Stimulated activated CD4-positive, alpha-beta T cell treated with anti-CD3 and anti-CD28 coated beads, Interleukin-2, amount 100 ng/mL, for 24 hours (primary cell): ENCODE results near the gene DOHH.
"Not testable (repeated sequence)": the region's sequence is repeated elsewhere in the genome, so short reads cannot be mapped to it uniquely, and the experiment has no call there.

Experiments
- DNase-seq, 2 donors: peaks; one replicate each; pipeline ENCODE4 v3.0.0-alpha.2; 2020

Gene DOHH

GRCh38 chr19:3534375-3535234 lies 34.1 kb upstream of the DOHH start:
- no peak for DNase-seq

DNA sequence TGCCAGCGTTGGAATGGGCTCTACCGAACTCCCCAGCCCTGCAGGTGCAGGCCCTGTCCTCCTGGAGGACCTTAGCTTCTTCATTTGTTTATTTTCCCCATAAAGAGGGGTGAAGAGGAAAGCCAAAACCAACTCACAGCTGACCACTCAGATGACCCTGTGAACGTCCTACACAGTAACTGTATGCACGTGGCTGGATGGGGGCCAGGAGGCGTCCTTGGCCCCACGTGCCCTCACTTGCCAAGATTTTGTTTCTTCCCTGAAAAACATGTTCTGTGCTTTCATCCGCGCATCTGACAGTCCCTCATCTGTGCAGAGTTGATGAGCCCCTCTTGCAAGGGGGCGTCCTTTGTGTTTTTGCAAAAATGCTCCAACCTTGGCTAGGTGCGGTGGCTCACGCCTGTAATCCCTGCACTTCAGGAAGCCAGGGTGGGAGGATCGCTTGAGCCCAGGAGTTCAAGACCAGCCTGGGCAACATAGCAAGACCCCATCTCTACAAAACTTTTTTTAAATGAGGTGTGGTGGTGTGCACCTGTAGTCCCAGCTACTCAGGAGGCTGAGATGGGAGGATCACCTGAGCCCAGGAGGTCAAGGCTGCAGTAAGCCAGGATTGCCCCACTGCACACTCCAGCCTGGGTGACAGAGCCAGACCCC lies 33.2 kb upstream of the DOHH start:
- no peak for DNase-seq

DNA sequence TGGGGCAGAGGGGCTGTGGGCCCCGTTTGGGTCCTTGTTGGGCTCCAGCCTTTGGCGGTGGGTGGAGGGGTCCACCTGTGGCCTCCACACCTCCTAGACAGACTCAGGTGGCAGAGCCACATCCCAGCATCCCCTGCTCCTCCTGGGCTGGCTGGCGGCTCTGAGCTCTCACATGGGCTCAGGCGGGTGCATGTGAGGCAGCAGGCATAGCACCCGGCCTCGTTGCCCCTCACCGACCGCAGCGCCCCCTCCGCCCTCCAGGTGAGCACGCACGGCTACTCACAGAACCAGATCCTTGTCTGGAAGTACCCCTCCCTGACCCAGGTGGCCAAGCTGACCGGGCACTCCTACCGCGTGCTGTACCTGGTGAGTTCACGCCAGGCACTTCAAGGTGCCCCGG lies 32.6 kb upstream of the DOHH start:
- no peak for DNase-seq

GRCh38 chr19:3532154-3532786 lies 31.8 kb upstream of the DOHH start:
- no peak for DNase-seq

DNA sequence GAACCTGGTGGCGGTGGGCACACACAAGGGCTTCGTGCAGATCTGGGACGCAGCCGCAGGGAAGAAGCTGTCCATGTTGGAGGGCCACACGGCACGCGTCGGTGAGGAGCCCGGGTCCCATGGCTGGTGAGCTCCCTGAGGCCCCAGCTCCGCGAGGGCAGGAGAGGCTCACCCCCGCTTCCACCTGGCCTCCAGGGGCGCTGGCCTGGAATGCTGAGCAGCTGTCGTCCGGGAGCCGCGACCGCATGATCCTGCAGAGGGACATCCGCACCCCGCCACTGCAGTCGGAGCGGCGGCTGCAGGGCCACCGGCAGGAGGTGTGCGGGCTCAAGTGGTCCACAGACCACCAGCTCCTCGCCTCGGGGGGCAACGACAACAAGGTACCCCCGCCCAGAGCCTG lies 31.2 kb upstream of the DOHH start:
- DNase-seq: no peak

GRCh38 chr19:3530389-3530788 lies 29.9 kb upstream of the DOHH start:
- no peak for DNase-seq

- not testable (repeated sequence) for DNase-seq
Observed at GRCh38 chr19:3529299-3529698, 28.8 kb upstream of the DOHH start.

- no peak for DNase-seq
Observed at GRCh38 chr19:3528539-3529211, 28.2 kb upstream of the DOHH start.

DNA sequence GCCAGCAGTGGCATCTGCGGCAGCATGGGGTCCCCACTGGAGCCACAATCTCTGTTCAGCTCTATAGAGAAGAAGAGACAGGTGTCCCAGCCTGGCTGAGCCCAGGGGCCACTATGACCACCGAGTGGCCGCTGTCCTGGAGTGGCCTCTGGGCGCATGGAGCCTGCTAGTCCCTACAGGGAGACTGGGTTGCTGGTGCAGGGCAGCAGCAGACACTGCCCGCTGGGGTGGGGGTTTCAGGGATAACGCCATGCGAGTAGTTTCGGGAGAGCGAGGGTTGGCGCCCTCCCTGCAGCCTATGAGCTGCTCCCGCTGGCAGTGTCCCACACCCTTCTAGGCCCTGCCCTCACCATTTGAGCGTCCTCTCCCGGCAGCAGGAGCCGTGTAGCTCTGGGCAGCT lies 27.6 kb upstream of the DOHH start:
- no peak for DNase-seq

DNA sequence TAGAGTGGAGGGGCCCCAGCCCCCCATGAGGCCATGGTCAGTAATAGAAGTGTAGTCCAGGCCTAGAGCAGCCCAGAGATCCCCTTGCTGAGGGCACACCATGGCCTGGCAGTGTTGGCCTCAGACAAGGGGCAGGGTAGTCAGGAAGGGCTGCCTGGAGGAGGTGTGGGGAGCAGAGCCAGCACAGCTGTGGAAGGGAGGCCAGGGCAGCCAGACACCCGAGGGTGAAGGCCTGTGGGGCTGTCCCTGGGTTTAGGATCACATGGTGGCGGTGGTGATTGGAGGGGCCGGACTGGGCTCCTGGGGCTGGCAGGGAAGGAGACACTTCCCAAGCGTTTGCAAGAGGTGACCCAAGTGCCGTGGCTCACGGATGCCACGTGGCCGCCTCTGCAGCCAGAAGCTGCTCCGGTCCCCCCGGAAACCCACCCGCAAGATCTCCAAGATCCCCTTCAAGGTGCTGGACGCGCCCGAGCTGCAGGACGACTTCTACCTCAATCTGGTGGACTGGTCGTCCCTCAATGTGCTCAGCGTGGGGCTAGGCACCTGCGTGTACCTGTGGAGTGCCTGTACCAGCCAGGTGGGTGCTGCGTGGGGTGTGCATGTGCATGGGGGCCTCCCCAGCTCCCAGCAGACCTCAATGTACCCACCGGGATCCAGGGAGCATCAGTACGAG lies 26.9 kb upstream of the DOHH start:
- DNase-seq: no peak

DNA sequence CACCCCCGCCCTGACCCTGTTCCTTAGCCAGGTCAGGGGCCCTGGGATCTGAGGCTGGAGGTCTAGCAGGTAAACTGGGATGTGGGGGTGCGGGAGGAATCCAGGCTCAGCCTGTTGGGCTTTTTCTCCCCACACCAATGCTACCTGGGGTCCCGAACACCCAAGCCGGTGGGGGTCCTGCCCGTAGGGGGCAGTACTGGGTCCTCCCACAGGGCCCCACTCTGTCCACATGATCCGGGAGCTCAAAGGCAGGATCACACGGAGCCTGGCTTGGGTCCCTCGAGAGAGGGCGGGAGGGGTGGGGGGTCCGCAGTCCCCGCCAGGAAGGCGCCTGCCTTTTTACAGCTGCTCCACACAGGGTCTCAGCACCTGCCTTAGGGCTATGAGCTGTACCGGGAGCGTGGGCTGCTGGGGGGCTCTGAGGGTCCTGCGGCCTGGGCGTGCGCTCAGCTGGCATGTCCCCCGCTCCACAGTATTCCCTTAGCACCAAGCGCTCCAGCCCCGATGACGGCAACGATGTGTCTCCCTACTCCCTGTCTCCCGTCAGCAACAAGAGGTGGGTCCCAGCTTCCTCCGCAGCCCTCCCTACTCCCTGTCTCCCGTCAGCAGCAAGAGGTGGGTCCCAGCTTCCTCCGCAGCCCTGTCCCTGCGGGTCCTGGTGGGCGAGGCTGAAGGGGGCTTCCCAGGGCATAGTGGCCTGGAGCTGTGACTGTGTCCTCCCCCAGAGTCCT lies 26.2 kb upstream of the DOHH start:
- no peak for DNase-seq

DNA sequence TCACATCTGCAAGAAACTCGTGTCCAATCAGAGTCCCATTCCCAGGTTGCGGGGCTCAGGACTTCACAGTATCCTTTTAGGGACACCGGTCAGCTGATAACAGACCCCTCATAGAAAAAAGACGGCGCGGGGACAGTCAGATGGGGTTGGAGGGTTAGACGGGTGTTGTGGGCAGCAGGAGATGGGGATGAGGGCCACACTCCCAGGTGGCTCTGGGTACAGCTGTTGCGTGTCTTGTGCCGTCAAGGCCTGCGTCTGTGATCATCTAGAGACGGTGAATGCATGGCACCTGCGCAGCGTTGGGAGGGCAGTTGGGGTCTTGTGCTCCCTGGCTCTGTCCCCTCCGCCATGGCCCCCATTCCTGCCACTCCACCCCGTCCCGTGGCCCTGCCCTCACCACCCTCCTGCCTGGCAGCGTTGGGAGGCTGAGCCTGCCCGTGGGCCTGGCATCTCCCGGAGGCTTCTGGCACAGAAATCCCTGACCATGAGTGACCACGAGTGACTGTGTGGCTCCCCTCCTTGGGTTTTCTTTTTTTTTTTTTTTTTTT lies 24.5 kb upstream of the DOHH start:
- no peak for DNase-seq

DNA sequence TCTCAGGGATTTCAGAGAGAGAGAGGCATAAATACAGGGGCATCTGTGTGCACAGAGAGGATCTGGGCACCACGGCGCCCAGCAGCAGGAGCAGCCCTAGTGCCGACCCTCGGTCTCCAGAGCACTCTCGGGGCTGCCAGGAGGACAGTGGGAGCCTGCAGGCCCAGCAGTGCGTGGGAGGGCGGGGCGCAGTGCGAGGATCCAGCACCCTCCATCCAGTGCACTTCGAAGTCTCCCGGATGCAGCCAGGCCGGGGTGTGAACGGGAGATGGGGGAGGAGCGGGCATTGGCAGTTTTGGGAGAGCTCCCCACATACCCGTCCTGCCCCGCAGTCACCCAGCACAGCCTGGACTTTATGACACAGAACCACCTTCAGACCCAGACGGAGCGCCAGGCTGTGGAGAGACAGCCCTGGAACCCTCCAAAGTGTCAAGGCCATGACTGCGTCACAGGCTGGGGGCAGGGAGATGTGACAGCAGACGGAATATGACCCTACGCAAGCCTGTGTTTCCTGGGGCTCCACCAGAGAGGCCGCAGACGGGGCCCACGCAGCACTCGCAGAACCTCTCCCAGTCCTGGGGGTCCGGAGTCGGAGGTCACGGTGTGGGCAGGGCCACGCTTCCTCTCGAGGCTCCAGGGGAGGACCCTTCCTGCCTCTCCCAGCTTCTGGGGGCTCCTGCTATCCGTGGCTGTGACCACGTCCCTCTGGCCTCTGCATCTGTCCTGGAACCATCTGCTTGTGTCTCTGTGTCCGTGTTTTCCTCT lies 23.8 kb upstream of the DOHH start:
- DNase-seq: no peak

GRCh38 chr19:3523361-3524077 lies 23.0 kb upstream of the DOHH start:
- DNase-seq: no peak

DNA sequence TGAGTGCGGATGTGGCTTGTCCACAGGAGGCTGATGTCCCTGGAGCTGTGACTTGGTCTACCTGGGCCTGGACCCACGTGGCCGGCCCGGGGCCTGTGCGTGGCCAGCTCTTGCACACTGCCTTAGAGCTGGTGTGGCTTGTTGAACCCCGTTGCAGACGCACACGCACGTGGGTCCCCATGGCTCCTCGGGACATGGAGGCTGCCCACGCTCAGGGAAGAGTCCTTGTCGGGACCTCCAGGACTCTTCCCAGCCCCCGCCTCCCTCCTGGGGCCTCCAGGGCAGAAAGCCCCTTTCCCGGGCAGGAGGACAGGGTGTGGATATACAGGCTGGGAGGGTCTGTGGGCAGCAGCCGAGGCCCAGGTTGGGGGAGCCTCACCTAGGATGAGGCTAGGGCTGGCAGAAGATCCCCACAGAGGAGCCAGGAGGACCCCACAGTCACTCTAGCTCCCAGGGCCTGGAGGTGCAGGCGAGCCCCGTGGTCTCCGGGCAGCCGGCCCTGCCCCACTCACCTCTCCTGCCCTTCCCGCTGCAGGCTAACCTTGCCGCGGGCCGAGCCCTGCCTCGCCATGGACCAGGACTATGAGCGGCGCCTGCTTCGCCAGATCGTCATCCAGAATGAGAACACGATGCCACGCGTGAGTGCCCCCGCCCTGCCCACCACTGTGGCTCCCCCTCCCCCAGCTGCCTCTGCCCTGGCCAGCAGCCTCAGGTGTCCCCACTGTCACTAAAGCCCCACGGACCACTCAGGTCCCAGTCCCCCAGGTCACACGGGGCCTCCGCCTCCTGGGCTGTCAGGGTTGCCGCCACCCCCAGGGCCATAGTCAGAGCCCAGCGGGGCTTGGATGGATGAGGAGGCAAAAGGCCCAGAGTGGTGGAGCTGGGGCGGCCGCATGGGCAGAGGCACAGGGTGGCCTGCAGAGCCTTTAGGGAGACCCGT lies 22.2 kb upstream of the DOHH start:
- no peak for DNase-seq

DNA sequence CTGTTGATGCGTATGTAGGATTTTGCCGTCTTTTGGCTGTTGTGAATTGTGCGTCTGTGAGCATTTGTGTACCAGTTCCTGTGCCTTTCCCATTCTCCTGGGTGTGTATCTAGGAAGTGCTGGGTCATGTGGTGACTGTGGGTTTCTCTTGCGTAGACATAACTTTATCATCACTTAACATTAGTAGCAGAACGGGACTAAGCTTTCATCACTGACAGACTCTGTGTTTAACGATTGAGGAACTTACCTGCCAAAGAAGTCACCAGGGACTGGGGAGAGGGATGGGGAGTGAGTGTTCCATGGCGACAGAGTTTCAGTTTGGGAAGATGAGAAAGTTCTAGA lies 20.6 kb upstream of the DOHH start:
- DNase-seq: no peak

GRCh38 chr19:3520166-3521103 lies 20.0 kb upstream of the DOHH start:
- DNase-seq: no peak

DNA sequence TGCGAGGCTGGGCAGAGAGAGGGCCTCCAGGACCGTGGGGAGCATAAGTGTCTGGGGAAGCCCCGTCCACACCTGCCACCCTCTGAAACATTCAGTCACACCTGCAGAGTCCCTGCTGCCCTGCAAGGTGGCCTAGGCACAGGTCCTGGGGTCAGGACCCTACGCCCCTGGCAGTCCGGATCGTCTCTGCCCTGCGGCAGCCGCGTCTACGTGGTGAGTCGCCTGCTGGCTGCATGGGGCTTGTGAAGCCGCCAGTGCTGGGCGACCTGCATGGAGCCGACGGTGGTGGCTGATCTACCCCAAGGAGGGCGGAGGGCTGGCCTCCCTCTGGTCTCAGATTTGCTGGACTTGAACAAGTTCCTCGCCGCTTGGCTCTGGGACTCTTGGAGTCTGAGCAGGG lies 18.7 kb upstream of the DOHH start:
- no peak for DNase-seq
